SH-SY5Y (cell line): Measurements from ENCODE around the gene PLA2G7.

ENCODE experiments used
- GATA2 ChIP-seq: IDR thresholded peaks from 2 replicates; pipeline ENCODE4 v1.6.1; 2011; ENCODE audit warnings: mild to moderate bottlenecking, low read depth, low read length
- GATA3 ChIP-seq: IDR thresholded peaks from 2 replicates; pipeline ENCODE4 v1.6.1; 2011; ENCODE audit warnings: low read depth, mild to moderate bottlenecking, low read length, moderate library complexity

DNA sequence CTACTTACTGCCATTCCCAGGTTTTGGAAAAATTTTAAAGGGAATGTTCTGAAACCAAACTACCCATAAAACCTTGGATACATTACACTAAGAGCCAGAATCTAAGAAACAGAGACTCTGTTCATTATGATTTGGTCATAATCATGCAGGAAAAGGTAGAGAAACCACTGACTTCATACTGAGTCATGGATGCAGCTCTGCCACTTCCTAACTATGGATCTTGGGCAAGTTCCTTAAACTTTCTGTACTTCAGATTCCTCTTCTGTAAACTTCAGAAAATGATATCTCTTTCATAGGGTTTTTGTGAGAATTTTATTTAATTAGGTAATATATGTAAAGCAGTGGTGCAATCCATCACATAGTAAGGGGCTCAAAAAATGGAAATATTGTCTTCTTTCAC is 20.0 kb downstream of the PLA2G7 start:
- no peak for TF ChIP-seq GATA2
- TF ChIP-seq GATA3: no peak
